H1 (cell line): Measurements from ENCODE around the gene MMP20. TPM values are rescaled to one million over a fixed set of nuclear protein-coding genes. Genes with fewer than 3 reads are reported as not detected.

Experiments used
- CTCF ChIA-PET: fragments of 300-600 bp; sonication (Branson Sonifier 250); formaldehyde crosslinking; loops from one replicate; lab custom pipeline; 2021; ENCODE audit not compliant: partially characterized antibody; lab: Charles Lee
- POLR2A ChIA-PET: fragments of 300-600 bp; sonication (Branson Sonifier 250); formaldehyde crosslinking; loops from one replicate; lab custom pipeline; 2021; ENCODE audit warnings: inconsistent platforms; ENCODE audit not compliant: partially characterized antibody; lab: Charles Lee
- DNase-seq, 2 experiments: peaks; one replicate each; pipeline versions ENCODE4 v3.0.0 to v3.0.0-alpha.2; 2010 to 2022; ENCODE audit warnings: low spot score in 2 of 2, low read depth in 1 of 2, mixed read lengths in 1 of 2
- FAIRE-seq: peaks from 2 replicates; lab custom pipeline; 2011; peaks lifted over from hg19 to GRCh38; lab: Jason Lieb, UNC
- H2AFZ ChIP-seq: 2 replicates; pipeline ENCODE4 v1.8.1; 2012; ENCODE audit warnings: low read length, inconsistent platforms
- H2AK5ac ChIP-seq: 2 replicates; pipeline ENCODE4 v1.6.1; 2013; ENCODE audit warnings: low read depth, low read length
- H2BK120ac ChIP-seq: replicated peaks from 2 replicates; pipeline ENCODE3; 2013; ENCODE audit warnings: low read depth, low read length, inconsistent platforms
- H2BK12ac ChIP-seq: 2 replicates; pipeline ENCODE4 v1.6.1; 2013; ENCODE audit warnings: low read depth, low read length
- H2BK15ac ChIP-seq: 2 replicates; pipeline ENCODE4 v1.6.1; 2013; ENCODE audit warnings: low read length
- H2BK20ac ChIP-seq: 2 replicates; pipeline ENCODE4 v1.6.1; 2013; ENCODE audit warnings: low read length
- H2BK5ac ChIP-seq: 2 replicates; pipeline ENCODE4 v1.6.1; 2013; ENCODE audit warnings: low read depth, low read length
- H3K14ac ChIP-seq: 2 replicates; pipeline ENCODE4 v1.6.1; 2013; ENCODE audit warnings: inconsistent platforms; ENCODE audit not compliant: insufficient read length
- H3K18ac ChIP-seq: 2 replicates; pipeline ENCODE4 v1.6.1; 2013; ENCODE audit warnings: low read length; ENCODE audit errors: extremely low read depth
- H3K23ac ChIP-seq: 2 replicates; pipeline ENCODE4 v1.6.1; 2013; ENCODE audit warnings: inconsistent platforms; ENCODE audit not compliant: insufficient read length
- H3K23me2 ChIP-seq: 2 replicates; pipeline ENCODE4 v1.6.1; 2013; ENCODE audit warnings: low read depth, low read length
- H3K27ac ChIP-seq: 2 replicates; pipeline ENCODE4 v1.6.1; 2011; ENCODE audit warnings: low read depth, low read length, inconsistent platforms
- H3K27me3 ChIP-seq, 4 experiments: replicated peaks in 1 of 4; 1 replicate in 1 of 4; 2 replicates in 3 of 4; pipeline versions ENCODE4 v1.6.1 to v1.8.1; 2011 to 2013; ENCODE audit warnings: low read length in 3 of 4, mild to moderate bottlenecking in 3 of 4, inconsistent platforms in 2 of 4, mixed read lengths in 2 of 4, moderate library complexity in 1 of 4; ENCODE audit not compliant: control insufficient read depth in 3 of 4, insufficient read depth in 3 of 4; ENCODE audit errors: extremely low read depth in 1 of 4
- H3K36me3 ChIP-seq, 4 experiments: 2 replicates each; pipeline versions ENCODE4 v1.6.1 to v1.8.1; 2011 to 2013; ENCODE audit warnings: mild to moderate bottlenecking in 4 of 4, low read length in 3 of 4, moderate library complexity in 2 of 4, control low read depth in 1 of 4, inconsistent platforms in 1 of 4; ENCODE audit not compliant: insufficient read depth in 4 of 4, control insufficient read depth in 2 of 4
- H3K4ac ChIP-seq: replicated peaks from 2 replicates; pipeline ENCODE3; 2013; ENCODE audit warnings: low read length, low read depth, mixed read lengths, inconsistent platforms; ENCODE audit not compliant: insufficient read length
- H3K4me1 ChIP-seq, 4 experiments: replicated peaks in 1 of 4; 1 replicate in 1 of 4; 2 replicates in 3 of 4; pipeline versions ENCODE4 v1.6.1 to v1.8.1; 2011 to 2013; ENCODE audit warnings: low read length in 3 of 4, inconsistent platforms in 2 of 4, mixed read lengths in 1 of 4; ENCODE audit not compliant: insufficient read depth in 4 of 4, control insufficient read depth in 3 of 4
- H3K4me2 ChIP-seq, 2 experiments: 2 replicates each; pipeline versions ENCODE4 v1.6.1 to v1.8.1; 2011 to 2013; ENCODE audit warnings: low read depth in 2 of 2, low read length in 2 of 2, control low read depth in 1 of 2, inconsistent platforms in 1 of 2, mild to moderate bottlenecking in 1 of 2; ENCODE audit not compliant: insufficient read depth in 1 of 2
- H3K4me3 ChIP-seq, 4 experiments: fragments of 200-600, 300-600 bp in 1 of 4; sonication (generic), shearing (Covaris generic), sonication (Bioruptor Twin) in 1 of 4; 2 replicates each; pipeline versions ENCODE4 v1.5.1 to v1.8.1; 2011 to 2016; ENCODE audit warnings: low read length in 4 of 4, low read depth in 3 of 4, control low read depth in 2 of 4, inconsistent platforms in 2 of 4, mild to moderate bottlenecking in 2 of 4, mixed read lengths in 1 of 4, moderate library complexity in 1 of 4; ENCODE audit not compliant: insufficient read depth in 2 of 4; ENCODE audit errors: extremely low read depth in 1 of 4
- H3K56ac ChIP-seq: replicated peaks from 2 replicates; pipeline ENCODE3; 2013; ENCODE audit warnings: low read depth, mild to moderate bottlenecking, mixed read lengths, low read length, inconsistent platforms; ENCODE audit not compliant: insufficient read length
- H3K79me1 ChIP-seq: 2 replicates; pipeline ENCODE4 v1.6.1; 2013; ENCODE audit warnings: low read depth, low read length, control low read depth
- H3K79me2 ChIP-seq, 2 experiments: 2 replicates each; pipeline versions ENCODE4 v1.6.1 to v1.8.1; 2012 to 2013; ENCODE audit warnings: low read length in 2 of 2, mild to moderate bottlenecking in 2 of 2, inconsistent platforms in 1 of 2; ENCODE audit not compliant: insufficient read depth in 2 of 2, control insufficient read depth in 1 of 2
- H3K9ac ChIP-seq, 4 experiments: replicated peaks in 1 of 4; 1 replicate in 1 of 4; 2 replicates in 3 of 4; pipeline versions ENCODE4 v1.6.1 to v1.8.1; 2011 to 2013; ENCODE audit warnings: low read depth in 3 of 4, low read length in 3 of 4, control low read depth in 2 of 4, mild to moderate bottlenecking in 2 of 4, moderate library complexity in 2 of 4, inconsistent platforms in 1 of 4; ENCODE audit errors: extremely low read depth in 1 of 4
- H3K9me3 ChIP-seq, 2 experiments: 2 replicates each; pipeline versions ENCODE4 v1.6.1 to v1.8.1; 2012 to 2013; ENCODE audit warnings: mild to moderate bottlenecking in 2 of 2, moderate library complexity in 2 of 2, control low read depth in 1 of 2, inconsistent platforms in 1 of 2, low read depth in 1 of 2, low read length in 1 of 2, mixed read lengths in 1 of 2; ENCODE audit not compliant: insufficient read depth in 2 of 2
- H4K20me1 ChIP-seq, 2 experiments: replicated peaks in 1 of 2; 2 replicates each; pipeline versions ENCODE3 to v1.8.1; 2011 to 2013; ENCODE audit warnings: inconsistent platforms in 2 of 2, low read length in 2 of 2, mild to moderate bottlenecking in 1 of 2; ENCODE audit not compliant: insufficient read depth in 2 of 2, control insufficient read depth in 1 of 2
- H4K5ac ChIP-seq: 2 replicates; pipeline ENCODE4 v1.6.1; 2013; ENCODE audit warnings: low read length, low read depth, mixed read lengths, inconsistent platforms; ENCODE audit not compliant: insufficient read length
- H4K8ac ChIP-seq: 2 replicates; pipeline ENCODE4 v1.8.0; 2013; ENCODE audit warnings: mild to moderate bottlenecking, moderate library complexity, low read length, inconsistent platforms; ENCODE audit not compliant: insufficient read depth; ENCODE audit errors: extremely low read depth
- H4K91ac ChIP-seq: replicated peaks from 2 replicates; pipeline ENCODE3; 2013; ENCODE audit warnings: low read length, mixed read lengths, inconsistent platforms; ENCODE audit not compliant: insufficient read length
- CEBPB ChIP-seq: IDR thresholded peaks from 2 replicates; pipeline ENCODE4 v1.6.1; 2012; ENCODE audit warnings: low read depth, low read length
- CTCF ChIP-seq, 3 experiments: IDR thresholded peaks; 1 replicate in 2 of 3; 2 replicates in 1 of 3; pipeline versions ENCODE4 v1.5.1 to v1.6.1; 2011; ENCODE audit warnings: low read length in 3 of 3, mild to moderate bottlenecking in 3 of 3, inconsistent platforms in 2 of 3, low read depth in 1 of 3, moderate library complexity in 1 of 3; ENCODE audit not compliant: insufficient read depth in 1 of 3; ENCODE audit errors: control extremely low read depth in 1 of 3
- EZH2 ChIP-seq: fragments of 200-600 bp; sonication (generic); IDR thresholded peaks from 2 replicates; pipeline ENCODE4 v1.7.1; 2012; ENCODE audit warnings: low read depth, mild to moderate bottlenecking, moderate library complexity, low read length, inconsistent platforms; ENCODE audit not compliant: severe bottlenecking
- HDAC6 ChIP-seq: IDR thresholded peaks from one replicate; pipeline ENCODE4 v1.7.1; 2012; ENCODE audit warnings: low read depth, mild to moderate bottlenecking, inconsistent platforms, low read length, moderate library complexity
- RNF2 ChIP-seq: fragments of 200-900, 300-1000 bp; sonication (generic); IDR thresholded peaks from 2 replicates; pipeline ENCODE4 v1.7.1; 2016; ENCODE audit warnings: borderline replicate concordance, low read depth, mild to moderate bottlenecking, antibody characterized with exemption, low read length; ENCODE audit not compliant: poor library complexity, severe bottlenecking; ENCODE audit errors: missing control alignments
- RXRA ChIP-seq: IDR thresholded peaks from 2 replicates; pipeline ENCODE4 v1.6.1; 2011; ENCODE audit warnings: low read depth, mild to moderate bottlenecking, low read length, moderate library complexity; ENCODE audit not compliant: insufficient read depth
- SIRT6 ChIP-seq: IDR thresholded peaks from one replicate; pipeline ENCODE4 v1.7.1; 2012; ENCODE audit warnings: low read length, inconsistent platforms
- USF2 ChIP-seq: IDR thresholded peaks from 2 replicates; pipeline ENCODE4 v1.6.1; 2011; ENCODE audit warnings: low read length, improper control_type of control experiment
- WGBS, 2 experiments: shearing (Covaris generic) in 1 of 2; methylation state at CpG; one replicate each; pipeline versions ENCODE4 v1.1.6 to v1.1.7; 2013 to 2015; ENCODE audit warnings: low lambda C conversion rate in 2 of 2, mixed read lengths in 2 of 2, inconsistent platforms in 1 of 2, low coverage in 1 of 2, missing lambda C conversion rate in 1 of 2; ENCODE audit not compliant: insufficient replicate concordance in 2 of 2, insufficient coverage in 1 of 2, insufficient read length in 1 of 2; ENCODE audit errors: extremely low coverage in 1 of 2, missing lambda C conversion rate in 1 of 2; 5-methylcytosine and 5-hydroxymethylcytosine counted together
- polyA plus RNA-seq, 7 experiments: library from polyadenylated mRNA; depleted of rRNA in 3 of 7; stranded (reverse) in 5 of 7; unstranded in 2 of 7; fragments of >200 nt in 5 of 7; fragments of 200-250 nt in 2 of 7; gene quantifications; 1 replicate in 5 of 7; 2 replicates in 1 of 7; 4 replicates in 1 of 7; pipeline versions ENCODE4 v1.2.1 to v1.2.3, GENCODE V29; 2011 to 2013; ENCODE audit warnings: missing spikeins in 2 of 7, mixed read lengths in 2 of 7
- total RNA-seq: library from RNA; stranded (reverse); fragmentation: NEBNext Ultra II Directional; extraction: Animal tissue kit (Norgen Biotek cat#: 25700); gene quantifications from 2 replicates; pipeline ENCODE4 v1.2.1, GENCODE V29; 2021
- TF ChIP-seq, protein P1 (sequence below): IDR thresholded peaks from 2 replicates; pipeline ENCODE4 v1.6.1; 2011; ENCODE audit warnings: low read depth, mild to moderate bottlenecking, low read length; ENCODE audit not compliant: insufficient read depth

Gene MMP20
- total and polyA plus RNA-seq, 2 of the 8 experiments (the other 6 are each of a cell fraction or from before 2014, with no cell fraction given): not detected

- no peak overlapping the region for H2AK5ac ChIP-seq
- H3K27ac ChIP-seq: no peak overlapping the region
- no peak for TF ChIP-seq CTCF (IDR thresholded peaks at IDR 0.05; ENCODE audit: control extremely low read depth in 1 of 3, insufficient read depth in 1 of 3, low read depth in 1 of 3, low read length in 3 of 3)
- TF ChIP-seq USF2: no peak
- TF ChIP-seq SIRT6: no peak
- TF ChIP-seq, protein P1, sequence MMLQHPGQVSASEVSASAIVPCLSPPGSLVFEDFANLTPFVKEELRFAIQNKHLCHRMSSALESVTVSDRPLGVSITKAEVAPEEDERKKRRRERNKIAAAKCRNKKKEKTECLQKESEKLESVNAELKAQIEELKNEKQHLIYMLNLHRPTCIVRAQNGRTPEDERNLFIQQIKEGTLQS: no peak
- TF ChIP-seq RNF2: no peak
- no peak for TF ChIP-seq EZH2
- no peak for TF ChIP-seq HDAC6
- TF ChIP-seq RXRA: no peak
- TF ChIP-seq CEBPB: no peak
Measured at GRCh38 chr11:102669664-102670063, 44.5 kb upstream of the MMP20 start.

More at GRCh38 chr11:102669664-102670063, 44.5 kb upstream of the MMP20 start:
- no peak overlapping the region for H3K4me2 ChIP-seq
- no peak overlapping the region for H3K14ac ChIP-seq
- FAIRE-seq: no peak
- no peak overlapping the region for H3K56ac ChIP-seq
- ChIA-PET POLR2A (no interaction called here), CTCF (interaction anchor here (1.5 to 1.7 kb wide), 2 partner anchors 10 to 57 kb away, joined by 3 to 4 read pairs; no protein-coding TSS in a partner anchor)
- no peaks in the 10 kb centered on the region for H3K9me3 ChIP-seq
- peaks cover 0 to 3% (median 0%) of the 10 kb centered on the region in 4 experiments; a peak in 1 of 7 replicates for H3K4me1 ChIP-seq
- H3K23me2 ChIP-seq: no peaks in the 10 kb centered on the region
- H4K20me1 ChIP-seq: no peaks in the 10 kb centered on the region
- H3K4me3 ChIP-seq: no peak overlapping the region
- no peak overlapping the region for H3K23ac ChIP-seq
- 90% methylated on average over 3 of the region's 3 CpGs; no CpG with 5 or more reads in 1 of the 2 experiments for WGBS, 2 experiments
- H3K18ac ChIP-seq: no peak overlapping the region
- no peak for DNase-seq
- H3K27me3 ChIP-seq: peaks cover 0 to 1% (median 0%) of the 10 kb centered on the region in 4 experiments; a peak in 1 of 7 replicates
- no peak overlapping the region for H3K4ac ChIP-seq
- no peaks in the 10 kb centered on the region for H3K79me1 ChIP-seq
- no peak overlapping the region for H4K8ac ChIP-seq
- no peak overlapping the region for H3K9ac ChIP-seq
- H4K5ac ChIP-seq: no peak overlapping the region
- no peak overlapping the region for H2BK15ac ChIP-seq
- no peak overlapping the region for H4K91ac ChIP-seq
- H2BK12ac ChIP-seq: no peak overlapping the region
- H2BK5ac ChIP-seq: no peak overlapping the region
- no peak overlapping the region for H2AFZ ChIP-seq
- no peak overlapping the region for H2BK20ac ChIP-seq
- H3K36me3 ChIP-seq: no peaks in the 10 kb centered on the region; a peak in 1 of 8 replicates
- no peak overlapping the region for H2BK120ac ChIP-seq
- H3K79me2 ChIP-seq: no peaks in the 10 kb centered on the region
